SJCRH30 (cell line): ENCODE measurements around the gene ZP1. TPM values are rescaled to one million over a fixed set of nuclear protein-coding genes. Genes with fewer than 3 reads are reported as not detected.
A peak's percentile ranks its signal among the peaks of the same experiment; 100 is the strongest.
"Not testable (repeated sequence)": the region's sequence is repeated elsewhere in the genome, so short reads cannot be mapped to it uniquely, and the experiment has no call there.

Experiments used
- DNase-seq, 2 experiments: peaks; one replicate each; pipeline ENCODE4 v3.0.0-alpha.2; 2015 to 2020
- H3K27ac ChIP-seq: fragments of 250-450 bp; sonication (Bioruptor Pico); 2 replicates; pipeline ENCODE4 v1.5.1; 2020; ENCODE audit warnings: mild to moderate bottlenecking, moderate library complexity
- H3K27me3 ChIP-seq: fragments of 250-450 bp; sonication (Bioruptor Pico); 2 replicates; pipeline ENCODE4 v1.5.1; 2020; ENCODE audit warnings: mild to moderate bottlenecking, moderate library complexity
- H3K36me3 ChIP-seq: fragments of 250-450 bp; sonication (Bioruptor Pico); 2 replicates; pipeline ENCODE4 v1.5.1; 2020; ENCODE audit warnings: mild to moderate bottlenecking, moderate library complexity
- H3K4me1 ChIP-seq: fragments of 250-450 bp; sonication (Bioruptor Pico); 2 replicates; pipeline ENCODE4 v1.5.1; 2020; ENCODE audit warnings: mild to moderate bottlenecking, moderate library complexity
- H3K4me3 ChIP-seq: fragments of 250-450 bp; sonication (Bioruptor Pico); 2 replicates; pipeline ENCODE4 v1.5.1; 2020; ENCODE audit warnings: mild to moderate bottlenecking, moderate library complexity
- H3K9me3 ChIP-seq: fragments of 250-450 bp; sonication (Bioruptor Pico); replicated peaks from 2 replicates; pipeline ENCODE4 v1.5.1; 2020; ENCODE audit warnings: mild to moderate bottlenecking, moderate library complexity
- total RNA-seq: library from RNA; depleted of rRNA; stranded (reverse); fragments of >200 nt; shearing (Covaris generic); gene quantifications from 2 replicates; pipeline ENCODE4 v1.2.3, GENCODE V29; 2014

The ZP1 gene
- total RNA-seq, 1 experiment from 2014 or later, result not detected

- Histone ChIP-seq H3K9me3 (no peaks in the 10 kb centered on the region), H3K27ac (no peak overlapping the region), H3K4me3 (no peak overlapping the region), H3K4me1 (no peaks in the 10 kb centered on the region), H3K36me3 (peaks cover 72% of the 10 kb centered on the region), H3K27me3 (no peaks in the 10 kb centered on the region)
- peak; percentile 24 to 72 for DNase-seq
Measured at GRCh38 chr11:60899046-60899936, 31.9 kb downstream of the ZP1 start.

GRCh38 chr11:60899977-60900376, 32.6 kb downstream of the ZP1 start:
- Histone ChIP-seq H3K4me1 (peaks cover 3% of the 10 kb centered on the region; the same call in 1 of the 2 replicates), H3K9me3 (no peaks in the 10 kb centered on the region), H3K36me3 (peaks cover 66% of the 10 kb centered on the region), H3K27me3 (no peaks in the 10 kb centered on the region), H3K27ac (no peak overlapping the region), H3K4me3 (no peak overlapping the region)
- no peak for DNase-seq

GRCh38 chr11:60900673-60901404, 33.5 kb downstream of the ZP1 start:
- peaks cover 60% of the 10 kb centered on the region for H3K36me3 ChIP-seq
- H3K9me3 ChIP-seq, result no peaks in the 10 kb centered on the region
- H3K4me1 ChIP-seq, result peaks cover 3% of the 10 kb centered on the region; the same call in 1 of the 2 replicates
- no peak overlapping the region for H3K27ac ChIP-seq
- no peak overlapping the region for H3K4me3 ChIP-seq
- H3K27me3 ChIP-seq, result no peaks in the 10 kb centered on the region
- no peak for DNase-seq

- Histone ChIP-seq H3K4me3 (no peak overlapping the region), H3K27me3 (no peaks in the 10 kb centered on the region), H3K27ac (no peak overlapping the region), H3K4me1 (peaks cover 3% of the 10 kb centered on the region; the same call in 1 of the 2 replicates), H3K36me3 (peaks cover 42% of the 10 kb centered on the region), H3K9me3 (no peaks in the 10 kb centered on the region)
- no peak for DNase-seq
Measured at GRCh38 chr11:60902625-60903024, 35.3 kb downstream of the ZP1 start.

GRCh38 chr11:60905047-60905446, 37.7 kb downstream of the ZP1 start:
- no peaks in the 10 kb centered on the region for H3K9me3 ChIP-seq
- H3K36me3 ChIP-seq, result peaks cover 19% of the 10 kb centered on the region
- no peaks in the 10 kb centered on the region for H3K27me3 ChIP-seq
- no peak overlapping the region; the same call in 1 of the 2 replicates for H3K27ac ChIP-seq
- DNase-seq, result peak; percentile 27 to 36
- H3K4me1 ChIP-seq, result peaks cover 3% of the 10 kb centered on the region; the same call in 1 of the 2 replicates
- peak overlapping the region; percentile 85 for H3K4me3 ChIP-seq

- DNase-seq, result no peak
- Histone ChIP-seq H3K27ac (peak overlapping the region; percentile 80), H3K36me3 (peaks cover 13% of the 10 kb centered on the region)
Measured at GRCh38 chr11:60905551-60906113, 38.3 kb downstream of the ZP1 start.

GRCh38 chr11:60906132-60906972, 39.0 kb downstream of the ZP1 start, which contains the start of gene PRPF19:
Gene PRPF19 (minus strand): TSS chr11:60906585. CDS start chr11:60906382, 203 bp downstream.
- DNase-seq, result peak; percentile 94 to 97
- H3K4me1 ChIP-seq, result peaks cover 3% of the 10 kb centered on the region; the same call in 1 of the 2 replicates
- no peaks in the 10 kb centered on the region for H3K27me3 ChIP-seq
- peak within 1 kb of the TSS; percentile 80 for H3K27ac ChIP-seq
- peaks cover 10% of the 10 kb centered on the region; the same call in 1 of the 2 replicates for H3K36me3 ChIP-seq
- H3K4me3 ChIP-seq, result peak within 1 kb of the TSS; percentile 85
- no peaks in the 10 kb centered on the region for H3K9me3 ChIP-seq

More at GRCh38 chr11:60905551-60906113, 38.3 kb downstream of the ZP1 start:
- H3K4me1 ChIP-seq, result peaks cover 3% of the 10 kb centered on the region; the same call in 1 of the 2 replicates
- no peaks in the 10 kb centered on the region for H3K27me3 ChIP-seq
- peak overlapping the region; percentile 85 for H3K4me3 ChIP-seq
- no peaks in the 10 kb centered on the region for H3K9me3 ChIP-seq

GRCh38 chr11:60908803-60909202, 41.5 kb downstream of the ZP1 start:
- no peak overlapping the region for H3K4me3 ChIP-seq
- H3K4me1 ChIP-seq, result peaks cover 6% of the 10 kb centered on the region; the same call in 1 of the 2 replicates
- no peaks in the 10 kb centered on the region for H3K36me3 ChIP-seq
- no peak overlapping the region for H3K27ac ChIP-seq
- H3K27me3 ChIP-seq, result no peaks in the 10 kb centered on the region
- DNase-seq, result no peak
- H3K9me3 ChIP-seq, result no peaks in the 10 kb centered on the region

- not testable (repeated sequence) for H3K27me3 ChIP-seq, H3K4me3 ChIP-seq, H3K4me1 ChIP-seq, H3K9me3 ChIP-seq, DNase-seq, H3K27ac ChIP-seq, H3K36me3 ChIP-seq
Measured at GRCh38 chr11:60909680-60910280, 42.4 kb downstream of the ZP1 start.

GRCh38 chr11:60910281-60910687, 42.9 kb downstream of the ZP1 start:
- H3K9me3 ChIP-seq, result no peaks in the 10 kb centered on the region
- H3K27ac ChIP-seq, result no peak overlapping the region
- H3K27me3 ChIP-seq, result no peaks in the 10 kb centered on the region

GRCh38 chr11:60910711-60911380, 43.5 kb downstream of the ZP1 start:
- Histone ChIP-seq H3K27ac (no peak overlapping the region), H3K4me3 (no peak overlapping the region)
- DNase-seq, result no peak

More at GRCh38 chr11:60910281-60910687, 42.9 kb downstream of the ZP1 start:
- no peak for DNase-seq
- H3K4me3 ChIP-seq, result no peak overlapping the region
- H3K4me1 ChIP-seq, result peaks cover 3% of the 10 kb centered on the region; the same call in 1 of the 2 replicates
- H3K36me3 ChIP-seq, result no peaks in the 10 kb centered on the region

GRCh38 chr11:60912223-60912850, 45.0 kb downstream of the ZP1 start:
- H3K4me3 ChIP-seq, result peak overlapping the region; percentile 68
- peaks cover 12% of the 10 kb centered on the region for H3K4me1 ChIP-seq
- H3K27ac ChIP-seq, result peak overlapping the region; percentile 90
- H3K27me3 ChIP-seq, result no peaks in the 10 kb centered on the region
- DNase-seq, result peak; percentile 15 to 52
- no peaks in the 10 kb centered on the region for H3K9me3 ChIP-seq
- H3K36me3 ChIP-seq, result no peaks in the 10 kb centered on the region

More at GRCh38 chr11:60910711-60911380, 43.5 kb downstream of the ZP1 start:
- peaks cover 5% of the 10 kb centered on the region for H3K4me1 ChIP-seq
- no peaks in the 10 kb centered on the region for H3K27me3 ChIP-seq
- no peaks in the 10 kb centered on the region for H3K36me3 ChIP-seq
- no peaks in the 10 kb centered on the region for H3K9me3 ChIP-seq
